HEK293 (cell line): ENCODE results near the gene PHETA1.

ENCODE experiments used
- GFI1B ChIP-seq: fragments of 450-650 bp; formaldehyde crosslinking; IDR thresholded peaks from 2 replicates; pipeline ENCODE4 v1.5.1; 2016; ENCODE audit warnings: missing biosample characterization, missing genetic modification characterization
- KLF10 ChIP-seq: fragments of 450-650 bp; IDR thresholded peaks from 2 replicates; pipeline ENCODE4 v1.5.1; 2018; ENCODE audit warnings: missing biosample characterization, mild to moderate bottlenecking, missing genetic modification characterization
- MYNN ChIP-seq: fragments of 450-650 bp; formaldehyde crosslinking; IDR thresholded peaks from 2 replicates; pipeline ENCODE4 v1.5.1; 2016; ENCODE audit warnings: missing biosample characterization, missing genetic modification characterization, borderline replicate concordance
- OSR2 ChIP-seq: fragments of 450-650 bp; formaldehyde crosslinking; IDR thresholded peaks from 2 replicates; pipeline ENCODE4 v1.5.1; 2016; ENCODE audit warnings: missing biosample characterization, missing genetic modification characterization
- YY2 ChIP-seq: fragments of 450-650 bp; formaldehyde crosslinking; IDR thresholded peaks from 2 replicates; pipeline ENCODE4 v1.5.1; 2016; ENCODE audit warnings: missing biosample characterization, missing genetic modification characterization
- ZBTB17 ChIP-seq: fragments of 450-650 bp; formaldehyde crosslinking; IDR thresholded peaks from 2 replicates; pipeline ENCODE4 v1.5.1; 2016; ENCODE audit warnings: missing biosample characterization, missing genetic modification characterization
- ZIC2 ChIP-seq: fragments of 450-650 bp; formaldehyde crosslinking; IDR thresholded peaks from 2 replicates; pipeline ENCODE4 v1.5.1; 2016; ENCODE audit warnings: missing biosample characterization, missing genetic modification characterization
- ZNF140 ChIP-seq: fragments of 450-650 bp; formaldehyde crosslinking; IDR thresholded peaks from 2 replicates; pipeline ENCODE4 v1.5.1; 2016; ENCODE audit warnings: missing biosample characterization, missing genetic modification characterization
- ZNF157 ChIP-seq: fragments of 450-650 bp; formaldehyde crosslinking; IDR thresholded peaks from 2 replicates; pipeline ENCODE4 v1.5.1; 2016; ENCODE audit warnings: missing biosample characterization, missing genetic modification characterization
- ZNF248 ChIP-seq: fragments of 450-650 bp; formaldehyde crosslinking; IDR thresholded peaks from 2 replicates; pipeline ENCODE4 v1.5.1; 2017; ENCODE audit warnings: missing biosample characterization, missing genetic modification characterization
- ZNF529 ChIP-seq: fragments of 450-650 bp; formaldehyde crosslinking; IDR thresholded peaks from 2 replicates; pipeline ENCODE4 v1.5.1; 2017; ENCODE audit warnings: missing genetic modification characterization, missing biosample characterization; ENCODE audit not compliant: insufficient replicate concordance
- ZNF530 ChIP-seq: fragments of 450-650 bp; formaldehyde crosslinking; IDR thresholded peaks from 2 replicates; pipeline ENCODE4 v1.5.1; 2016; ENCODE audit warnings: low read depth, missing biosample characterization, missing genetic modification characterization
- ZNF555 ChIP-seq: fragments of 450-650 bp; formaldehyde crosslinking; conservative IDR thresholded peaks from 2 replicates; pipeline ENCODE4 v1.5.1; 2017; ENCODE audit warnings: missing biosample characterization, mild to moderate bottlenecking, missing genetic modification characterization, inconsistent platforms
- ZNF561 ChIP-seq: fragments of 450-650 bp; IDR thresholded peaks from 2 replicates; pipeline ENCODE4 v1.5.1; 2018; ENCODE audit warnings: missing biosample characterization, missing genetic modification characterization, borderline replicate concordance
- ZNF596 ChIP-seq: fragments of 450-650 bp; IDR thresholded peaks from 2 replicates; pipeline ENCODE4 v1.5.0; 2018; ENCODE audit warnings: missing biosample characterization, mild to moderate bottlenecking, missing genetic modification characterization, moderate library complexity
- ZNF623 ChIP-seq: fragments of 450-650 bp; formaldehyde crosslinking; IDR thresholded peaks from 2 replicates; pipeline ENCODE4 v1.5.1; 2016; ENCODE audit warnings: missing biosample characterization, missing genetic modification characterization
- ZNF626 ChIP-seq: fragments of 450-650 bp; sonication (Bioruptor Pico); formaldehyde crosslinking; IDR thresholded peaks from 2 replicates; pipeline ENCODE4 v1.5.1; 2018; ENCODE audit warnings: missing biosample characterization, missing genetic modification characterization, inconsistent platforms
- ZNF658 ChIP-seq: fragments of 450-650 bp; formaldehyde crosslinking; IDR thresholded peaks from 2 replicates; pipeline ENCODE4; 2016; ENCODE audit warnings: missing biosample characterization, missing genetic modification characterization
- ZNF664 ChIP-seq: fragments of 450-650 bp; formaldehyde crosslinking; IDR thresholded peaks from 2 replicates; pipeline ENCODE4 v1.5.1; 2016; ENCODE audit warnings: missing biosample characterization, missing genetic modification characterization
- ZNF677 ChIP-seq: fragments of 450-650 bp; IDR thresholded peaks from 2 replicates; pipeline ENCODE4 v1.5.0; 2018; ENCODE audit warnings: missing biosample characterization, mild to moderate bottlenecking, missing genetic modification characterization, moderate library complexity
- ZNF776 ChIP-seq: fragments of 450-650 bp; formaldehyde crosslinking; IDR thresholded peaks from 2 replicates; pipeline ENCODE4 v1.5.0; 2017; ENCODE audit warnings: missing biosample characterization, missing genetic modification characterization, borderline replicate concordance
- ZNF791 ChIP-seq: fragments of 450-650 bp; formaldehyde crosslinking; IDR thresholded peaks from 2 replicates; pipeline ENCODE4 v1.5.1; 2016; ENCODE audit warnings: missing biosample characterization, missing genetic modification characterization
- ZXDB ChIP-seq: fragments of 450-650 bp; formaldehyde crosslinking; IDR thresholded peaks from 2 replicates; pipeline ENCODE4 v1.5.1; 2016; ENCODE audit warnings: missing biosample characterization, missing genetic modification characterization
- TF ChIP-seq, protein P1 (sequence below): fragments of 450-650 bp; formaldehyde crosslinking; IDR thresholded peaks from 2 replicates; pipeline ENCODE4 v1.5.1; 2016; ENCODE audit warnings: missing biosample characterization, missing genetic modification characterization, borderline replicate concordance
- TF ChIP-seq, protein P2 (sequence below): fragments of 450-650 bp; formaldehyde crosslinking; IDR thresholded peaks from 2 replicates; pipeline ENCODE4 v1.5.1; 2016; ENCODE audit warnings: missing biosample characterization, missing genetic modification characterization
- TF ChIP-seq, protein P3 (sequence below): fragments of 450-650 bp; formaldehyde crosslinking; IDR thresholded peaks from 2 replicates; pipeline ENCODE4 v1.5.1; 2016; ENCODE audit warnings: missing biosample characterization, missing genetic modification characterization
- TF ChIP-seq, protein P4 (sequence below): fragments of 450-650 bp; formaldehyde crosslinking; IDR thresholded peaks from 2 replicates; pipeline ENCODE4 v1.5.0; 2017; ENCODE audit warnings: missing biosample characterization, missing genetic modification characterization, borderline replicate concordance
- TF ChIP-seq, protein P5 (sequence below): fragments of 450-650 bp; formaldehyde crosslinking; IDR thresholded peaks from 2 replicates; pipeline ENCODE4 v1.5.1; 2017; ENCODE audit warnings: missing biosample characterization, missing genetic modification characterization

PHETA1 gene

DNA sequence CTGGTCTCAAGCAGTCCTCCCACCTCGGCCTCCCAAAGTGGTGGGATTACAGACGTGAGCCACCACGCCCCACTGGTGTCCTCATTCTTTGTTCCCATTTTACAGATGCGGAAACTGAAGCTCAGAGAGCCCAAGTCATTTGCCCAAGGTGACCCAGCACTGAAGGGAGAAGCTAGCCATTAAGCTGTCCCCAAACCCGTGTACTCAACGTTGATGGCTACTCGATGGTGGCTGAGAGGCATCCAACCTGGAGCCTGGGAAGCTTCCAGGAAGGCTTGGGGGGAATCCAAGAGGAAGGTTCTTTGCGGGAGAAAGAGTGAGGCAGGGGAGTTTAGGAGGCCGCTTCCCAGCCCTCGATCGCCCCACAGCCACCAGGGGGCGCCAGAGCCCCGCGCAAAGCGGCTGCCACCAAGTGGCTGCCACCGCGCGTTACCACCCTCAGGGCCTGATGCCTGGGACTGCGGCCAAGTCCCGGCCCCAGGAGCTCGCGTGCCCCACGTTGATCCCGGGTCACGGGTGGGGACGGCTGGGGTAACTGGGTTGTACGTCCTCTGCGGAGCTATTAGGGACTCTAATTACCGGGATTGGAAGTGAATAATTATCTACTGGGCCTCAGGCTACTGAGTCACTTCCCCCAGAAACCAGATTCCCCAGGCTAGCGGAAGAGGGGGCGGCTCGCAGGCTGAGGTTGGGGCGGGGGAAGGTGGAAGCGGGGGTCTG is 28.0 kb upstream of the PHETA1 start (continued):
- TF ChIP-seq, protein P1, sequence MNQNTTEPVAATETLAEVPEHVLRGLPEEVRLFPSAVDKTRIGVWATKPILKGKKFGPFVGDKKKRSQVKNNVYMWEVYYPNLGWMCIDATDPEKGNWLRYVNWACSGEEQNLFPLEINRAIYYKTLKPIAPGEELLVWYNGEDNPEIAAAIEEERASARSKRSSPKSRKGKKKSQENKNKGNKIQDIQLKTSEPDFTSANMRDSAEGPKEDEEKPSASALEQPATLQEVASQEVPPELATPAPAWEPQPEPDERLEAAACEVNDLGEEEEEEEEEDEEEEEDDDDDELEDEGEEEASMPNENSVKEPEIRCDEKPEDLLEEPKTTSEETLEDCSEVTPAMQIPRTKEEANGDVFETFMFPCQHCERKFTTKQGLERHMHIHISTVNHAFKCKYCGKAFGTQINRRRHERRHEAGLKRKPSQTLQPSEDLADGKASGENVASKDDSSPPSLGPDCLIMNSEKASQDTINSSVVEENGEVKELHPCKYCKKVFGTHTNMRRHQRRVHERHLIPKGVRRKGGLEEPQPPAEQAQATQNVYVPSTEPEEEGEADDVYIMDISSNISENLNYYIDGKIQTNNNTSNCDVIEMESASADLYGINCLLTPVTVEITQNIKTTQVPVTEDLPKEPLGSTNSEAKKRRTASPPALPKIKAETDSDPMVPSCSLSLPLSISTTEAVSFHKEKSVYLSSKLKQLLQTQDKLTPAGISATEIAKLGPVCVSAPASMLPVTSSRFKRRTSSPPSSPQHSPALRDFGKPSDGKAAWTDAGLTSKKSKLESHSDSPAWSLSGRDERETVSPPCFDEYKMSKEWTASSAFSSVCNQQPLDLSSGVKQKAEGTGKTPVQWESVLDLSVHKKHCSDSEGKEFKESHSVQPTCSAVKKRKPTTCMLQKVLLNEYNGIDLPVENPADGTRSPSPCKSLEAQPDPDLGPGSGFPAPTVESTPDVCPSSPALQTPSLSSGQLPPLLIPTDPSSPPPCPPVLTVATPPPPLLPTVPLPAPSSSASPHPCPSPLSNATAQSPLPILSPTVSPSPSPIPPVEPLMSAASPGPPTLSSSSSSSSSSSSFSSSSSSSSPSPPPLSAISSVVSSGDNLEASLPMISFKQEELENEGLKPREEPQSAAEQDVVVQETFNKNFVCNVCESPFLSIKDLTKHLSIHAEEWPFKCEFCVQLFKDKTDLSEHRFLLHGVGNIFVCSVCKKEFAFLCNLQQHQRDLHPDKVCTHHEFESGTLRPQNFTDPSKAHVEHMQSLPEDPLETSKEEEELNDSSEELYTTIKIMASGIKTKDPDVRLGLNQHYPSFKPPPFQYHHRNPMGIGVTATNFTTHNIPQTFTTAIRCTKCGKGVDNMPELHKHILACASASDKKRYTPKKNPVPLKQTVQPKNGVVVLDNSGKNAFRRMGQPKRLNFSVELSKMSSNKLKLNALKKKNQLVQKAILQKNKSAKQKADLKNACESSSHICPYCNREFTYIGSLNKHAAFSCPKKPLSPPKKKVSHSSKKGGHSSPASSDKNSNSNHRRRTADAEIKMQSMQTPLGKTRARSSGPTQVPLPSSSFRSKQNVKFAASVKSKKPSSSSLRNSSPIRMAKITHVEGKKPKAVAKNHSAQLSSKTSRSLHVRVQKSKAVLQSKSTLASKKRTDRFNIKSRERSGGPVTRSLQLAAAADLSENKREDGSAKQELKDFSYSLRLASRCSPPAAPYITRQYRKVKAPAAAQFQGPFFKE: no peak
- TF ChIP-seq ZNF776 (tag by site-specific recombination) (no peak), ZXDB (peak; percentile 68), ZNF561 (tag by site-specific recombination) (peak; percentile 73; the same call in 1 of the 2 replicates), GFI1B (tag by site-specific recombination) (no peak), ZNF658 (tag by site-specific recombination) (no peak), ZNF791 (tag by site-specific recombination) (no peak), ZNF529 (tag by site-specific recombination) (no peak), ZNF555 (no peak), ZNF248 (tag by site-specific recombination) (no peak), ZNF530 (no peak), MYNN (tag by site-specific recombination) (no peak), OSR2 (tag by site-specific recombination) (peak; percentile 82), ZNF140 (tag by site-specific recombination) (no peak), KLF10 (peak; percentile 40; the same call in 1 of the 2 replicates), ZNF626 (tag by site-specific recombination) (no peak), ZNF596 (tag by site-specific recombination) (no peak), ZNF664 (tag by site-specific recombination) (no peak), ZNF677 (tag by site-specific recombination) (no peak), YY2 (tag by site-specific recombination) (no peak), ZNF157 (tag by site-specific recombination) (no peak), ZBTB17 (tag by site-specific recombination) (peak; percentile 42; the same call in 1 of the 2 replicates), ZNF623 (tag by site-specific recombination) (no peak), ZIC2 (tag by site-specific recombination) (no peak)
- TF ChIP-seq, protein P2, sequence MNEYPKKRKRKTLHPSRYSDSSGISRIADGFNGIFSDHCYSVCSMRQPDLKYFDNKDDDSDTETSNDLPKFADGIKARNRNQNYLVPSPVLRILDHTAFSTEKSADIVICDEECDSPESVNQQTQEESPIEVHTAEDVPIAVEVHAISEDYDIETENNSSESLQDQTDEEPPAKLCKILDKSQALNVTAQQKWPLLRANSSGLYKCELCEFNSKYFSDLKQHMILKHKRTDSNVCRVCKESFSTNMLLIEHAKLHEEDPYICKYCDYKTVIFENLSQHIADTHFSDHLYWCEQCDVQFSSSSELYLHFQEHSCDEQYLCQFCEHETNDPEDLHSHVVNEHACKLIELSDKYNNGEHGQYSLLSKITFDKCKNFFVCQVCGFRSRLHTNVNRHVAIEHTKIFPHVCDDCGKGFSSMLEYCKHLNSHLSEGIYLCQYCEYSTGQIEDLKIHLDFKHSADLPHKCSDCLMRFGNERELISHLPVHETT (tag by site-specific recombination): peak; percentile 36; the same call in 1 of the 2 replicates
- TF ChIP-seq, protein P3, sequence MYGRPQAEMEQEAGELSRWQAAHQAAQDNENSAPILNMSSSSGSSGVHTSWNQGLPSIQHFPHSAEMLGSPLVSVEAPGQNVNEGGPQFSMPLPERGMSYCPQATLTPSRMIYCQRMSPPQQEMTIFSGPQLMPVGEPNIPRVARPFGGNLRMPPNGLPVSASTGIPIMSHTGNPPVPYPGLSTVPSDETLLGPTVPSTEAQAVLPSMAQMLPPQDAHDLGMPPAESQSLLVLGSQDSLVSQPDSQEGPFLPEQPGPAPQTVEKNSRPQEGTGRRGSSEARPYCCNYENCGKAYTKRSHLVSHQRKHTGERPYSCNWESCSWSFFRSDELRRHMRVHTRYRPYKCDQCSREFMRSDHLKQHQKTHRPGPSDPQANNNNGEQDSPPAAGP (tag by site-specific recombination): peak; percentile 81
- TF ChIP-seq, protein P4, sequence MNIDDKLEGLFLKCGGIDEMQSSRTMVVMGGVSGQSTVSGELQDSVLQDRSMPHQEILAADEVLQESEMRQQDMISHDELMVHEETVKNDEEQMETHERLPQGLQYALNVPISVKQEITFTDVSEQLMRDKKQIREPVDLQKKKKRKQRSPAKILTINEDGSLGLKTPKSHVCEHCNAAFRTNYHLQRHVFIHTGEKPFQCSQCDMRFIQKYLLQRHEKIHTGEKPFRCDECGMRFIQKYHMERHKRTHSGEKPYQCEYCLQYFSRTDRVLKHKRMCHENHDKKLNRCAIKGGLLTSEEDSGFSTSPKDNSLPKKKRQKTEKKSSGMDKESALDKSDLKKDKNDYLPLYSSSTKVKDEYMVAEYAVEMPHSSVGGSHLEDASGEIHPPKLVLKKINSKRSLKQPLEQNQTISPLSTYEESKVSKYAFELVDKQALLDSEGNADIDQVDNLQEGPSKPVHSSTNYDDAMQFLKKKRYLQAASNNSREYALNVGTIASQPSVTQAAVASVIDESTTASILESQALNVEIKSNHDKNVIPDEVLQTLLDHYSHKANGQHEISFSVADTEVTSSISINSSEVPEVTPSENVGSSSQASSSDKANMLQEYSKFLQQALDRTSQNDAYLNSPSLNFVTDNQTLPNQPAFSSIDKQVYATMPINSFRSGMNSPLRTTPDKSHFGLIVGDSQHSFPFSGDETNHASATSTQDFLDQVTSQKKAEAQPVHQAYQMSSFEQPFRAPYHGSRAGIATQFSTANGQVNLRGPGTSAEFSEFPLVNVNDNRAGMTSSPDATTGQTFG: no peak
- TF ChIP-seq, protein P5, sequence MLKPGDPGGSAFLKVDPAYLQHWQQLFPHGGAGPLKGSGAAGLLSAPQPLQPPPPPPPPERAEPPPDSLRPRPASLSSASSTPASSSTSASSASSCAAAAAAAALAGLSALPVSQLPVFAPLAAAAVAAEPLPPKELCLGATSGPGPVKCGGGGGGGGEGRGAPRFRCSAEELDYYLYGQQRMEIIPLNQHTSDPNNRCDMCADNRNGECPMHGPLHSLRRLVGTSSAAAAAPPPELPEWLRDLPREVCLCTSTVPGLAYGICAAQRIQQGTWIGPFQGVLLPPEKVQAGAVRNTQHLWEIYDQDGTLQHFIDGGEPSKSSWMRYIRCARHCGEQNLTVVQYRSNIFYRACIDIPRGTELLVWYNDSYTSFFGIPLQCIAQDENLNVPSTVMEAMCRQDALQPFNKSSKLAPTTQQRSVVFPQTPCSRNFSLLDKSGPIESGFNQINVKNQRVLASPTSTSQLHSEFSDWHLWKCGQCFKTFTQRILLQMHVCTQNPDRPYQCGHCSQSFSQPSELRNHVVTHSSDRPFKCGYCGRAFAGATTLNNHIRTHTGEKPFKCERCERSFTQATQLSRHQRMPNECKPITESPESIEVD (tag by site-specific recombination): no peak
